GM19351 (cell line): ENCODE data around the gene UGT1A6.
"Not testable (repeated sequence)": the region's sequence is repeated elsewhere in the genome, so short reads cannot be mapped to it uniquely, and the experiment has no call there.

ENCODE experiments used
- ATAC-seq: cut with Tn5 transposase; IDR thresholded peaks from one replicate; pipeline ENCODE4 v1.9.1; 2021; ENCODE audit warnings: mild to moderate bottlenecking, moderate library complexity; ENCODE audit not compliant: unreplicated experiment

The UGT1A6 gene

DNA sequence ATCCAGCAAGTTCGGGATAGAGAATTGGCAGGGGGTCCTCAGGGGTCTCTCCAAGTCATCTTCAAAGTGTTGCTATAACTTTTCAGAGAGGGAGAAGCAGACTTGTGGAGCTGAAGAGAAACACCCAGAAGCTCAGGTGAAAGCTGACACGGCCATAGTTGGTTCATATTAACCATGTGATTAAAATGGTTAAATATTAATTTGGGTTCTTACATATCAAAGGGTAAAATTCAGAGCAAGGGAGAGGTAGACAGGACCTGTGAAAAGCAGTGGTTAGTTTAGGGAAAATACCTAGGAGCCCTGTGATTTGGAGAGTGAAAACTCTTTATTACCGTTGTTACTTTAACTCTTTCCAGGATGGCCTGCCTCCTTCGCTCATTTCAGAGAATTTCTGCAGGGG lies at the start of gene UGT1A6:
TSS of gene UGT1A6 (plus strand) at position 243 of the 400 bp plus-strand sequence. CDS start at position 358, 115 bp downstream.
- ATAC-seq, result no peak

DNA sequence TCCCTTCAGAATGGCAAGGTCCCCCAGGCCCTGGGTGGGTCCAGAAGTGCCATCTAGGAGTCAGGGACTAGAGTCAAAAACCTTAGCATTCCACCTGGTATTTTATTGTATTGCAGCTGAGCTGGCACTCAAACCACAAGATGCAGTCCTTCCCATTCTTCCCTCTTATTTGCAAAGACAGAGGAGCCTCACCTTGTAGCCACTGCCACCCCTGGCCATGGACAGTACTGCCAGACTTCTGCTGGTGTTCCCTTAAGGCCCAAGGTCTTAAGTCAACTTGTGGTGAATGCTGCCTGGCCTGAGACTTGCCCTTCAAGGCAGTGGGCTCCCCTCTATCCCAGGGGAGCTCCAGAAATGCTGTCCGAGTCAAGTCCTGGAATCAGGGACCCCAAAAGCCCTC lies 49.6 kb upstream of the UGT1A6 start:
- ATAC-seq, result no peak

DNA sequence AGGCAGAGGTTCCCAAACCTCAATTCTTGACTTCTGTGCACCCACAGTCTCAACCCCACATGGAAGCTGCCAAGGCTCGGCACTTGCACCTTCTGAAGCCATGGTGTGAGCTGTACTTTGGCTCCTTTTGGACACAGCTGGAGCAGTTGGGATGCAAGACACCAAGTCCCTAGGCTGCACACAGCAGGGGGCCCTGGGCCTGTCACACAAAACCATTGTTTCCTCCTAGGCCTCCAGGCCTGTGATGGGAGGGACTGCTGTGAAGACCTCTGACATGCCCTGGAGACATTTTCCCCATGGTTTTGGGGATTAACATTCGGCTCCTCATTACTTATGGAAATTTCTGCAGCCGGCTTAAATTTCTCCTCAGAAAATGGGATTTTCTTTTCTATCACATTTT lies 46.7 kb upstream of the UGT1A6 start:
- ATAC-seq, result not testable (repeated sequence)

DNA sequence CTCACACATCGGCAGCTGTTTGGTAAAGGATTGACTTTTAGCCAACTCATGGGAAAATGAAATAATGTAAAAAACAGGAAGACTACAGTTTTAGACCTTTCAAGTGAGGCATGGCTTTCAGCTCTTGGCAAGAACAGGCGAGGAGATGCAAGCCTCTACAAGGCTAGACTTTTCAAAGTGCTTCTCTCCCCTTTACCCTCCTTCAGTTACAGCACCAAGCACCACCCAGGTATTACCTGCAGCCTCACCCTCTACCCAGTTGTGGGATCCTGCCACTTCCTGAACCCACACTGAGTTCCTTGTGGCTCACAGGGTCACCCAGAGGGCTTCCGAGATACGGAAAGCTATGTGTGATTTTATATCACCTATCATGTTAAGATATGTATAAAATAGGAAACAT lies 41.7 kb upstream of the UGT1A6 start:
- no peak for ATAC-seq

DNA sequence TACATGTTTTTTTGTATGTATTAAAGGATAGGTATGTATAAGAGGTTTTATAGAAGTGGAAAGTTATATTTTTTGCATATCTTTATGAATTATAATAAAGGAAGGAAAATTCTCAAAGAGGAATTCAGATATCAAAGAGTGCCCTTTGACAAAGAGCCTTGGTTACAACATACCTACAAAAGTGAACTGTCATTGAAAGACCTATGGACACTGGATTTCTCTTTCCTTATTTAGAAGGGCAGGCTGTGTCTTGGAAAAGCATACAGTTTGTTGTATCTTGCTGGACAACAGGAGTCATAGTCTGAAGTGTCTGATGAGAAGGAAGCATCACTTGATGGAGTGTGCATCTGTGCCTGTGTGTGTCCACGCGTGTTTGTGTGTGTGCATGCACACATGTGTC lies 41.3 kb upstream of the UGT1A6 start:
- no peak for ATAC-seq

DNA sequence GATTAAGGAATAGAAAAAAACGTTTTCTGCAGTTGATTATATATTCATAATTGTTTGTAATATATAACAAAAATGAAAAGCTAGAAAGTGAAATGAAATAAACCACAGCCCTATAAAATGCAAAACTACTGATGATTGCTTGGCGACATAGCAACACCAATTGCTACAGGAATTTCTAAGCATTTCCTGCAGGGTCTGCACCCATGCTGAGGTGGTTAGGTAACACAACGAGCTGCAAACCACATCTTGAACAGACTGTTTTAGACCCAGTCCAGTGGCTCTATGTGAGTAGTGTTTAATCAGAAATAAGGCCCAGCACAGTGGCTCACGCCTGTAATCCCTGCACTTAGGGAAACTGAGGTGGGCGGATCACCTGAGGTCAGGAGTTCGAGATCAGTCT lies 38.2 kb upstream of the UGT1A6 start:
- no peak for ATAC-seq

DNA sequence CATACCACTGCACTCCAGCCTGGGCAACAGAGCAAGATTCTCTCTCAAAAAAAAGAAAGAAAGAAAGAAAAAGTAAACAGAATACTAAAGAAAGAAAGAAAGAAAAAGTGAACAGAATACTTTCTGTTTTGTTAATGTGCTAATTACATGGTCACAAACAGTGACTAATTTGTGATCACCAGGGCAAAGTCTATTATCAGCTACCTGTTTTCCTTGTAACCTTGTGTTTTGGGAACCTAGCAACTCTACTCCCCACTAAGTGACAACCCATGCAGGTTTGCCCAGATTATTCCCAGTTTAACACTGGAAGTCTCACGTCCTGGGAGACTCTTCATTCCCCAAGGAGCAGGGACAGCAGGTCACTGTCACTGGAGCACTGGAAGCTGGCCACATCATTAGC lies 37.6 kb upstream of the UGT1A6 start:
- ATAC-seq, result no peak

DNA sequence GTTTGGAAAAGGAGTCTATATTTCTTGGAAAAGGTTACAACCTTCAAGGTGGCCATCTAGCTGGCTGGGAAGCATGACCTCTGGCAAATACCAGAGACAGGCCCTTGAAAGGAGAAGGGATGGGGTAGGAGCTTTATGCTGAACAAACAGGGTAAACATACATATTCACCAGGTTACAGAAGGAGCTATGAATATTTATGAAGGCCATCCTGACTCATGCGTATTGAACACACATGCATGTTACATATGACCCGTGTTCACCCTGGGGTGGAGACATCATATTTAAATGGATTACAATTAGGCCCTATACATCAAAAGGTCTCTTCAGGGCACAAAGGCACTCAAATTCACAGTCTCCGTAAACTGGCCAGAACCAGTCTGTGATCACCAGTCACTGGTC lies 36.7 kb upstream of the UGT1A6 start:
- ATAC-seq, result not testable (repeated sequence)

DNA sequence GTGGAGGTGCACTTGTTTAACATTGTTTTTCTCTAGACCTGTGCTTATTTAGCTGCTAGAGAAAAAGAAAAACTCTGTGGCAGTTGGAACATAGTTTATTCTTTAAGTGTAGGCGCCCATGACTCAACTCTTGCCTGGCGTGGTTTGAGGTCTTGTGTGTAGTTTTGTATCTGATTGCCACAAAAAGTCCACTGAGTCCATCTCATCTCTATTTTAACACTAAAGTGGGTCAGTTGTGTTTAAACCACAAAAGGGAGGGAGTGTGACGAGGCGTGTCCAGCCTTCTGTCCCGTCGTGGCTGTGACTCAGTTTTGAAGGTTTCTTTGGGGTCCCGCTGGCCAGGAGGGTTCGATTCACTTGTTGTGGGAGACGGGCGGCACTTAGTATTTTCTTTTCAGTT lies 36.2 kb upstream of the UGT1A6 start:
- no peak for ATAC-seq

DNA sequence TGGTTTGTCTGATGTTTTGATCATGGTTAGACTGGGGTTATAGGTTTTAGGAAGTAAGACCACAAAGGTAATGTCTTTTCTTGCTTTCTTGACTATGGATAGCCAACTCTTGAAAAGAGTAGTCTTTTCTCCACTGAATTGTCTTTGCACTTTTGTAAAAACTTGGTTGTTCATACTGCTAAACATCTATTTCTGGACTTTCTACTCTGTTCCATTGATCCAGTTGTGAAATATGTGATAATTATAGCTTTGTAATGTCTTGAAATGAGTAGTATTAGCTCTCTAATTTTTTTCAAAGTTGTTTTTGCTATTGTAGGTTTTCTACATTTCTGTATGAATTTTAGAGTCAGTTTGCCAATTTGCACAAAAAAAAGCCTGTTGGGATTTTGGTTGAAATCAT lies 34.1 kb upstream of the UGT1A6 start:
- ATAC-seq, result no peak

DNA sequence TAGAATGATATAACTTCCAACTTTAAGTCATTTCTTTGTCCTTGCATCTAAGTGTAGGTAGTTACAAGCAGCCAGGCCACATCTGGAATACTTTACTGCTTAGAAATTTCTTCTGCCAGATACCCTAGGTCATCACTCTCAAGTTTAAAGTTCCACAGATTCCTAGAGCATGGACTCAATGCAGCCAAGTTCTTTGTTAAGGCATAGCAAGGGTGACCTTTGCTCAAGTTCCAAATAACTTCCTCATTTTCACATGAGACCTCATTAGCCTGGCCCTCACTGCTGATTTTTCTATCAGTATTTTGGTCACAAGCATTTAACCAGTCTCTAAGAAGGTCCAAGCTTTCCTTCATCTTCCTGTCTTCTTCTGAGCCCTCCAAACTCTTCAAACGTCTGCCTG lies 28.8 kb upstream of the UGT1A6 start:
- no peak for ATAC-seq

DNA sequence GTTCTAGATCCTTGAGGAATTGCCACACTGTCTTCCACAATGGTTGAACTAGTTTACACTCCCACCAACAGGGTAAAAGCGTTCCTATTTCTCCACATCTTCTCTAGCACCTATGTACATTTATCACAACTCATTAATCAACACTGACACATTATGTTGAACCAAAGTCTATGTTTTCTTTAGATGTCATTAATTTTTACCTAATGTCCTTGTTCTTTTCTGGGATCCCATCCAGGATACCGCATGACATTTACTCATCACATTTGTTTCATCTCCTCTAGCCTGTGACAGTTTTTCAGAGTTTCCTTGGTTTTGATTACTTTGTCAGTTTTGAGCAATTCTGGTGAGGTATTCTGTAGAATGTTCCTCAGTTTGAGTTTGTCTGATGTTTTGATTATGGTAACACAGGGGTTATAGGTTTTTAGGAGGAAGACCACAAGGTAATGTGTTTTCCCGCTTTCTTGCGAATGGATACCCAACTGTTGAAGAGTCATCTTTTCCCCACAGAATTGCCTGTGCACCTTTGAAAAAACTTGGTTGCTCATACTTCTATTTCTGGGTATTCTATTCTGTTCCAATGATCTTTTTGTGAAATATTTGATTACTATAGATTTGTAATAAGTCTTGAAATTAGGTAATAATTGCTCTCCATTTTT lies 24.0 kb upstream of the UGT1A6 start:
- no peak for ATAC-seq

DNA sequence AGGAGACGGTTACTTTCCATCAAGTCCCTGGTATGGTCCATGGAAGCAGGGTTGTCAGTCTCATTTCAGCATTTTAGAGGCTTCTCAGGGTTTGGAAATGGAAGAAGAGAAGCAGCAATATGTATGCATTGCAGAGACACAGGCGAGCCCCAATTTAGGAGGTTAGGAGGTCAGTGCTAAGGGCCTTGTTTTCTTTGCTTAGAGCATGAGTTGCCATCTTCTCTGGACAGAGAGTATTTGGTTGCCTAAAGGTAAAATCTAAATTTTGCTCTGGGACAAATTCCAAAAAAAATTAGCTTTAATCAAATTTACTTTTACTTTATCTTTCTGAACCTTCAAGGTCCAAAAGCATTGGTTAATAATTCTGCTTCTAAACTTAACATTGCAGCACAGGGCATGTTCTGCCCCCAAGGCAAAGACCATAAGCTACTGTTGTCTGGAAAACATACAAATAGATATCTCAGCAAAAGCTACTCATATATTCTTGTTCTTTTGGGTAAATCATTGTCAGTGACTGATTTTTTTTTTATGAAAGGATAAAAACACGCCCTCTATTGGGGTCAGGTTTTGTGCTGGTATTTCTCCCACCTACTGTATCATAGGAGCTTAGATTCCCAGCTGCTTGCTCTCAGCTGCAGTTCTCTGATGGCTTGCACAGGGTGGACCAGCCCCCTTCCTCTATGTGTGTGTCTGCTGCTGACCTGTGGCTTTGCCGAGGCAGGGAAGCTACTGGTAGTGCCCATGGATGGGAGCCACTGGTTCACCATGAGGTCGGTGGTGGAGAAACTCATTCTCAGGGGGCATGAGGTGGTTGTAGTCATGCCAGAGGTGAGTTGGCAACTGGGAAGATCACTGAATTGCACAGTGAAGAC lies 21.2 kb upstream of the UGT1A6 start, which contains the start of gene UGT1A9:
TSS of gene UGT1A9 (plus strand) at position 609 of the 872 bp plus-strand sequence. CDS start at position 646, 37 bp downstream.
- no peak for ATAC-seq

DNA sequence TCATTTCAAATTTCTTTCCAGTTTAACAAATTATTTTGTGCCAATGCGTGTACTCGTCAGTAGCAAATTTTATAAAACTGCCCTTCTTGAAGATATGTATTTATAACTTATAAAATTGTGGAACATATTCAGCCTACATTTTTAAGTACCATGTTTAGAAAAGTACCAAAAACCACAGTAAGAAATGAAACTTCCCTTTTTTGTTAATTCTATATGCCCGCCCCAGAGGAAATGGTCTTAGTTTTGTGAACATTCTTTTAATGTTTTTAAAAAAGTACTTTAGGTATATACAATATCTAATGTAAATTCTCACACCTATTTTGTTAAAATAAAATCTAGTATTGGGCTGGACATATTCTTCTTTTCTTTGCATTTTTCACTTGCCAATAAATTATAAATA lies 19.8 kb upstream of the UGT1A6 start:
- ATAC-seq, result no peak

DNA sequence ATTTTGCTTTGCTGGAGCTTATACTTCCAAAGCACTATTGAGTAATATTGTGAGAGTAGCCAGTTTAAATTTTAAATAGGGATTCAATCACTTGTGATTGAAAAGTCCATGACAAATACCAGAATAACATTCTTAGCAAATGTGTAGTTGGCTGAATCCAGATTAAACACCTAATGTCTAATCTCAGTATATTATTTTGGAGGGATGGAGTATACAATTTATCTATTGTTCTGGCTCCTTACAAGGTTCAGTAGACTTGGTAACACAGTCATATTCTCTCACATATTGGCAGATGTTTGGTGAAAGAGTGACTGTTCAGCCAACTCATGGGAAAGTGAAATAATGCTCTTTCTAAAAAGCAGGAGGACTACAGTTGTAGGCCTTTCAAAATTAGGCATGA lies 18.8 kb upstream of the UGT1A6 start:
- ATAC-seq, result no peak

DNA sequence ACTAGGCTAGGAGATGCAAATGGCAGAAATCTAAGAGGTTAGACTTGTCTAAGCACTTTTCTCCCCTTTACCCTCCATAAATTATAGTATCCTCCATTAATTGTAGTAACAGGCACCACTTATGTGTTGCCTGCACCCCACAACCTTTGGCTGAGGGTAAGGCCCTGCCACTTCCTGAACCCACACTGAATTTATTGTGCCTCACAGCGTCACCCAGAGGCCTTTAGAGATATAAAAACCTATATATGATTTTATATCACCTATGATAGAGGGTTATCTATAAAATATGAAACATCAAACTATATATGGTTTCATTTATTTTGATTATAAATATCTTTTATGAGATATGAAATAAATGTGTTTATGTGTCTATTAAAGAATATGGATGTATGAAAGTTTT lies 18.4 kb upstream of the UGT1A6 start:
- no peak for ATAC-seq

DNA sequence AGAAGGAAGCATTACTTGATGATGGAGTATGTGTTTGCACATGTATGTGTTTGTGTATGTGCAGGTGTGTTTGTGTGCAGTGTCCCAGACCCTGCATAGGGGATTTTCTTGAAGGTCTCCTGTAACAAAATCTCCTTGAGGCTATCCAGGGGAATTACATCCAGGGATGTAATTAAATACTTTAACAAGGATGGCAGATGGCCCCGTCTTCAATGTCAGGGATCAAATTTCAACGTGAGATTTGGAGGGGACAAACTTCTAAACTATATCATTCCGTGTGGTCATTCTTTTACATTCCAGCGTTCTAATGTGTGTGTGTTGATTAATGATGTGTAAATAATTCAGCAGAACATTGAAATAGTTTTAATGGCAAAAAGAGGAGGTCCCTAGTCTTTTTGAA lies 17.7 kb upstream of the UGT1A6 start:
- ATAC-seq, result no peak

DNA sequence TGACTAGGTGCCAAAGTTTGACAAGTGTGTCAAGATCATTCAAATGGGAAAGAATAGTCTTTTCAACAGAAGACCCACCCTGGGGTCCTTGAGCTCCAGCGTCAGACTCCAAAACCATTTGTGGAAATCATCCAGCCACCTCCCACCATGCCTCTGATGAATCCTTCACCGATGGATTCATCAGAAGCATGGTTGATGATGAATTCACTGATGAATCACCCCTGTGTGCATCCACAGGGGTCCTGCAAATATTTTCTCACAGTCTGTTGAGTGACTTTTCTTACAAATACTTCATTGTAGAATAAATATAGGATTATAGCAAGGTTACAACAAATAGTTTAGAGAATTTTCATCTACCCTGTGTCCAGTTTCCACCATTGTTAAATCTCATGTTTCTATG lies 16.6 kb upstream of the UGT1A6 start:
- ATAC-seq, result no peak

DNA sequence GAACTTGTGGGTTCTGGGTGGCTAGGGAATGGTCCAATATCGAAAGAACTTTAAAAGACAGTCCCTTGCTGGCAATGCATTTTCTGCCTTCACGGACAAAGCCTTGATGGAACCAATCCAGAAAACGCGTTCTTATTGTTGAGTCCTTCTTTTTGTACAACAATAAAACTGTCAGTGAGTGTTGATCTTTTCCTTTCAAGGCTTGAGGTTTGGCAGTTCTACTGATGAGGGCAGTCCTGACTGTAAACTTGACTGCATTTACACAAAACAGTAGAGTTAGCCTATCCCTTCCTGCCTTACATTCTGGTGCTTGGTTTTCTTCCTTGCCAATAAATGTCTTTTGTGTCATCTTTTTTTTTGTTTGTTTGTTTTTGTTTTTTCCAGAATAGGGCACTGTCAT lies 13.5 kb upstream of the UGT1A6 start:
- ATAC-seq, result no peak

DNA sequence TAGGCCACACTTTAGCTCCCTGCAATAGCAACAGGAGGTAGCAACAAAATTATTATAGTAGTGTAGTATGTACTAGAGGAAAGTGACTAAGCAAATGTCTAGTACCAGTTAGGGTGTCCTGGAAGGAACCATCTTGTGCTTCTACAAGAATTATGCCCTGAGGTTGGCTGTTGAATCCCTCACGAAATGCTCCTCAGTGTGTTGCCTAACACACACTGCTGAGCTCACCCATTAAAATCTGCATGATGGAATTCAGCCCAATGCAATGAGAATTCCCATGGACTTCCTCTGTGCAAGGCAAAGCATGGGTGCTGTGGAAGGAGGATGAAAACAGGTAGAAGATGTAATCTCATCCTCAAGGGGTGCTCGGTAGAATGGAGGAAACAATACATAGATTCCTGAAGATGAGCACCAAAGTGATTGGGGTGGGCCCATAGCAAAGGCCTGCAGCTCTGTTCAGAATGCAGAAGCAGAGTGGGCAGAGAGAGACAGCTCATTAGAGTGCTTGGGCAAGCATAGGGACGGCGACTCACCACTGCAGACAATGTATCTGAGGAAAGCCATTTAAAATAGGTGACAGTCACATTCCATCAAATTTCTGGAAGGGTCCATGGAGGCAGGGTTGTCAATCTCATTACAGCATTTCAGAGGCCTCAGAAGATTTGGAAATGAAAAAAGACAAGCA lies 12.2 kb upstream of the UGT1A6 start:
- no peak for ATAC-seq

DNA sequence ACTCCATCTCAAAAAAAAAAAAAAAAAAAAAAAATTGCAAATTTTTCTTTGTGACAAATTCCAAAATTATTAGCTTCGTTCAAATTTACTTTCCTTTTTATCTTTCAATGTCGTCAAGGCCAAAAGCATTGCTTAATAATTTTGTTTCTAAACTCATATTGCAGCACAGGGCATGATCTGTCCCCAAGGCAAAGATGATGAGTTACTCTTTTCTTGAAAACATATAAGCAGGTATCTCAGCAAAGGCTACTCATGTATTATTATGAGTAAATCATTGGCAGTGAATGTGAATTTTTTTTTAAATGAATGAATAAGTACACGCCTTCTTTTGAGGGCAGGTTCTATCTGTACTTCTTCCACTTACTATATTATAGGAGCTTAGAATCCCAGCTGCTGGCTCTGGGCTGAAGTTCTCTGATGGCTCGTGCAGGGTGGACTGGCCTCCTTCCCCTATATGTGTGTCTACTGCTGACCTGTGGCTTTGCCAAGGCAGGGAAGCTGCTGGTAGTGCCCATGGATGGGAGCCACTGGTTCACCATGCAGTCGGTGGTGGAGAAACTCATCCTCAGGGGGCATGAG lies 11.1 kb upstream of the UGT1A6 start, which contains the start of gene UGT1A7:
TSS of gene UGT1A7 (plus strand) at position 381 of the 579 bp plus-strand sequence. CDS start at position 418, 37 bp downstream.
- no peak for ATAC-seq
